Kidney (tissue), 14 donors: ENCODE data around the gene SEC14L5. TPM values are rescaled to one million over a fixed set of nuclear protein-coding genes. Genes with fewer than 3 reads are reported as not detected.
A peak's percentile ranks its signal among the peaks of the same experiment; 100 is the strongest.

Experiments
- DNase-seq, 5 donors: peaks; one replicate each; pipeline ENCODE4 v3.0.0-alpha.2; 2013 to 2020
- FAIRE-seq: peaks from 2 replicates; lab custom pipeline; 2012; peaks lifted over from hg19 to GRCh38; lab: Jason Lieb, UNC
- H3K27ac ChIP-seq, 2 donors: one replicate each; pipeline ENCODE4 v1.7.0; 2013; ENCODE audit warnings: low read depth in 2 of 2, low read length in 2 of 2, inconsistent platforms in 1 of 2
- H3K27me3 ChIP-seq: one replicate; pipeline ENCODE4 v1.7.1; 2013; ENCODE audit warnings: low read length, inconsistent platforms; ENCODE audit not compliant: control insufficient read depth, insufficient read depth
- H3K36me3 ChIP-seq, 3 donors: one replicate each; pipeline versions ENCODE4 v1.7.0 to v1.7.1; 2013; ENCODE audit warnings: low read length in 3 of 3, control low read depth in 1 of 3, inconsistent platforms in 1 of 3; ENCODE audit not compliant: insufficient read depth in 3 of 3, control insufficient read depth in 2 of 3
- H3K4me1 ChIP-seq, 3 donors: one replicate each; pipeline versions ENCODE4 v1.7.0 to v1.7.1; 2013; ENCODE audit warnings: low read length in 3 of 3, inconsistent platforms in 1 of 3, low read depth in 1 of 3; ENCODE audit not compliant: control insufficient read depth in 2 of 3, insufficient read depth in 2 of 3
- H3K4me3 ChIP-seq, 3 donors: one replicate each; pipeline versions ENCODE4 v1.7.0 to v1.8.1; 2013; ENCODE audit warnings: low read length in 3 of 3, control low read depth in 1 of 3, inconsistent platforms in 1 of 3
- H3K9ac ChIP-seq, 3 donors: one replicate each; pipeline versions ENCODE4 v1.7.0 to v1.7.1; 2013; ENCODE audit warnings: low read length in 3 of 3, control low read depth in 1 of 3, inconsistent platforms in 1 of 3
- H3K9me3 ChIP-seq, 3 donors: one replicate each; pipeline versions ENCODE4 v1.7.0 to v1.7.1; 2013; ENCODE audit warnings: low read length in 3 of 3, control low read depth in 1 of 3, inconsistent platforms in 1 of 3; ENCODE audit not compliant: control insufficient read depth in 2 of 3, insufficient read depth in 1 of 3
- CTCF ChIP-seq: IDR thresholded peaks from 3 replicates; pipeline ENCODE4 v1.5.1; 2012; ENCODE audit warnings: mild to moderate bottlenecking, moderate library complexity, borderline replicate concordance; ENCODE audit not compliant: insufficient read depth; ENCODE audit errors: extremely low read depth
- intact Hi-C: fragments of 100-400 bp; cut with DNase I; formaldehyde crosslinking; loops from one replicate; pipeline ENCODE4 v1.11.1; 2022
- polyA plus RNA-seq: library from polyadenylated mRNA; stranded (reverse); fragments of 350-450 nt; fragmentation: Illumina TruSeq; extraction: RNeasy Lipid Tissue Mini Kit (QIAGEN cat#74804); gene quantifications from one replicate; pipeline ENCODE4 v1.2.3, GENCODE V29; 2014; ENCODE audit warnings: low read depth, low replicate concordance; ENCODE audit not compliant: insufficient read depth
- total RNA-seq: library from RNA; stranded (reverse); fragmentation: NEBNext Ultra II Directional; extraction: Animal tissue kit (Norgen Biotek cat#: 25700); gene quantifications from one replicate; pipeline ENCODE4 v1.2.1, GENCODE V29; 2021
- donor health status: control.
- donor health status: control.
- donor health status: control.
- donor health status: control.
- donor health status: control.
- donor health status: DM: yes; HTN: yes; CAD: no.
- donor health status: Normal renal cell carcinoma (clear cell type).

The SEC14L5 gene
- total and polyA plus RNA-seq, 2 donors from 2014 or later: 0.13 to 0.16 TPM

- intact Hi-C loops: no loop called here
- DNase-seq (peak in 1 of 5 donors; percentile 7), FAIRE-seq (no peak)
- Histone ChIP-seq H3K9me3 (no peaks in the 10 kb centered on the region), H3K27me3 (no peaks in the 10 kb centered on the region), H3K4me3 (no peak overlapping the region), H3K4me1 (no peaks in the 10 kb centered on the region), H3K9ac (no peak overlapping the region), H3K27ac (no peak overlapping the region), H3K36me3 (no peaks in the 10 kb centered on the region)
- TF ChIP-seq CTCF: no peak
Observed at GRCh38 chr16:5001571-5001970, 43.4 kb downstream of the SEC14L5 start.

- no peak overlapping the region for H3K27ac ChIP-seq
- no peaks in the 10 kb centered on the region for H3K36me3 ChIP-seq
- FAIRE-seq (no peak), DNase-seq (peak in 1 of 5 donors; percentile 3)
- H3K4me1 ChIP-seq: no peaks in the 10 kb centered on the region
- no peaks in the 10 kb centered on the region for H3K27me3 ChIP-seq
- intact Hi-C loops: no loop called here
- no peak overlapping the region for H3K9ac ChIP-seq
- no peak overlapping the region for H3K4me3 ChIP-seq
- TF ChIP-seq CTCF: no peak
- no peaks in the 10 kb centered on the region for H3K9me3 ChIP-seq
Observed at GRCh38 chr16:5001986-5002385, 43.9 kb downstream of the SEC14L5 start.

GRCh38 chr16:5002699-5003143 lies 44.6 kb downstream of the SEC14L5 start:
- Histone ChIP-seq H3K27ac (no peak overlapping the region), H3K4me1 (no peaks in the 10 kb centered on the region), H3K36me3 (no peaks in the 10 kb centered on the region), H3K9ac (no peak overlapping the region), H3K27me3 (no peaks in the 10 kb centered on the region), H3K9me3 (no peaks in the 10 kb centered on the region), H3K4me3 (no peak overlapping the region)
- intact Hi-C loops: no loop called here
- no peak for DNase-seq
- FAIRE-seq: no peak
- TF ChIP-seq CTCF: no peak

- H3K4me3 ChIP-seq: no peak overlapping the region
- FAIRE-seq (no peak), DNase-seq (peak in 1 of 5 donors; percentile 57)
- no peaks in the 10 kb centered on the region for H3K36me3 ChIP-seq
- no peaks in the 10 kb centered on the region for H3K27me3 ChIP-seq
- no peaks in the 10 kb centered on the region for H3K4me1 ChIP-seq
- TF ChIP-seq CTCF: no peak
- no peak overlapping the region for H3K9ac ChIP-seq
- intact Hi-C loops: no loop called here
- H3K27ac ChIP-seq: no peak overlapping the region
- H3K9me3 ChIP-seq: no peaks in the 10 kb centered on the region
Observed at GRCh38 chr16:5003211-5003610, 45.1 kb downstream of the SEC14L5 start.
